Ramos (cell line): Measurements from ENCODE around the gene SEC11C.
"Not testable (repeated sequence)": the region's sequence is repeated elsewhere in the genome, so short reads cannot be mapped to it uniquely, and the experiment has no call there.

Experiments
- in situ Hi-C: fragments of 300-500 bp; cut with MboI; formaldehyde crosslinking; loops from one replicate; pipeline ENCODE4 v1.14.3; 2022; ENCODE audit warnings: low sequenced_read_pairs; ENCODE audit not compliant: unreplicated experiment

SEC11C gene

DNA sequence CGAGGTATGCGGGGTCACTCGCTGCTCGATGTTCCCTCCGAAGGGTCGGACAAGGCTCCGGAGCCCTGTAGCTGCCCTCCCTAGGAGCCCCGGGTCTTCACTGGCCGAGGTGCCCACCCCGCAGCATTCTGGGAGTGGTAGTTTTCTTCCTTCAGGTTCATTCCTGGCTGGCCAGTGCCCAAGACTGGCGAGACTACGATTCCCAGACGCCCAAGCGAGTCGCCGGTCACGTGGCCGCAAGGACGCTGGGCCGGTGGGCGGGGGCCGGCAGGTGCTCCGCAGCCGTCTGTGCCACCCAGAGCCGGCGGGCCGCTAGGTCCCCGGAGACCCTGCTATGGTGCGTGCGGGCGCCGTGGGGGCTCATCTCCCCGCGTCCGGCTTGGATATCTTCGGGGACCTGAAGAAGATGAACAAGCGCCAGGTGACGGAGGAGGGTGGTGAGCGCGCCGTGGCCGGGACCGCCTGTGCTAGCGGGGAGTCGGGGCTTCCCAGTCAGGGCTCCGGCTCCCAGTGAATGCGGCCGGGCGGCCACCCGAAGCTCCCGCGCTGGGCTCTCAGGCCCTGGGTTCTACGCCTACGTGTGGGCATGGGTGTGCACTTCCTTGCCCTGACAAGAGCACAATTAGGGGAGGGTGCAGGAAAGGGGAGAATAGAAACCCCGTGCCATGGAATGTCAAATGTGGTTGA, at the start of gene SEC11C:
SEC11C (plus strand) TSS at position 270 of the 687 bp plus-strand sequence; CDS start at position 335, 65 bp downstream.
- in situ Hi-C loops, result no loop called here

DNA sequence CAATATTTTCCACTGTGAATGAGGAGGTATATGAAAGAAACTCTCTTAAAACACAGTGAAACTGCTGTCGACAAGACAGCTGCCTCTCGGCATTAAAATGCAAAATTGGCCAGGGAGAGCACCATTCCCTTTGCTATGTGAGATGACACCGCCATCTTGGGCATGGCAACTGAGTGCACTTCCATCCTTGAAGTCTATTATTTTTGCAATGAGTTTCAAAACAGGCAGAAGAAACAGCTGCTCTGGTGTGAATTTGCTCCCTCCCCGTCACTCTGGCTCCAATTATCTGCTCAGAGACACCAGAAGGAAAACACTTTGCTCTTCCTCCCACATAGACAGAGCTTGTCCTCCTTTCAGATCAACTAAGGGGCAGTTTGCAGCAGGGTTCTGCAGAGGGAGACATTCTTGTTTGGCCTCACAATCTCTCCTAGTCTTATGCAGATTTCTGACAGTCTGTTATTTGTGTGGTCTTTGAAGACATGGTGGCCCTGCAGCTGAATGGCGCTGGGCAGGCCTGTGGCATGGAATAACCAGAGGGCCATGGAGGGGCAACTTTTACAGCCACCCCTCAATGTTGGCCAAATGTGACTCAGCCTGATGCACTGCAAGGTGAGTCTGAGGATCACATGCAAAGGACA, 48.6 kb upstream of the SEC11C start:
- in situ Hi-C loops, result no loop called here

DNA sequence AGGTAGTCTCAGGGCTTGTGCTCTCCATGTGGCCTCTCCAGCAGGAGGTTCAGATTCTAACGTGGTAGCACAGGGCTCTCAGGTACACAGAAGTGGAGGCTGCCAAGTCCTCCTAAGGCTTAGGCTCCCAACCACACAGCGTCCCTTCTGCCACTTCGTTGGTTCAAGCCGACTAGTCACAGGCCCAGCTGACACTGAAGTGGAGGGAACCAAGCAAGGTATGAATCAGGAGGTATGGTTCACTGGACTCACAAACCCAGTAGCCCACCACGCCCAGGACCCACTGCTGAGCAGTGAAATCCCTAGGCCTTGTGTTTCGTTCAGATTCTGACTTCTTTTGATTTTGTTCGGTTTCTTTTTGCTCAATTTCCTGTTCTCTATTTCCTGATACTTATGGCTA, 46.0 kb upstream of the SEC11C start:
- in situ Hi-C loops, result no loop called here

DNA sequence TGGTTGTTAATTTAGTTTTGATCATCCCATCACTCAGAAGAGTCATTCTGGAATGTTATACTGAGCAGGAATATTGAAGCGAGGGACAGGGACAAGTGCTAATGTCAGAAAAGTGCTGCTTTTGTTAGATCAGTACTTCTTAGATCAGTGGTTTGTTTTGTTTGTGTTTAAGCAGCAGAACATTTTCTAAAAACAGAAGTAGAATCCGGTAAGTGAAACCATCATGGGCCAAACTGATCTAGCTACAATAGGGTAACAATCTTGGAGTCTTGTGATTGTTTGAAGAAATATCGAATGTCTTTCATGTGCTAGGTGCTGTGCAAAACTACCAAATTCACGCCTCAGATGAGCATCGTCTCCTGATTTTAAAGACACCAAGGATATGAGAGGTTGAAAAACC, 45.1 kb upstream of the SEC11C start:
- in situ Hi-C loops, result no loop called here

DNA sequence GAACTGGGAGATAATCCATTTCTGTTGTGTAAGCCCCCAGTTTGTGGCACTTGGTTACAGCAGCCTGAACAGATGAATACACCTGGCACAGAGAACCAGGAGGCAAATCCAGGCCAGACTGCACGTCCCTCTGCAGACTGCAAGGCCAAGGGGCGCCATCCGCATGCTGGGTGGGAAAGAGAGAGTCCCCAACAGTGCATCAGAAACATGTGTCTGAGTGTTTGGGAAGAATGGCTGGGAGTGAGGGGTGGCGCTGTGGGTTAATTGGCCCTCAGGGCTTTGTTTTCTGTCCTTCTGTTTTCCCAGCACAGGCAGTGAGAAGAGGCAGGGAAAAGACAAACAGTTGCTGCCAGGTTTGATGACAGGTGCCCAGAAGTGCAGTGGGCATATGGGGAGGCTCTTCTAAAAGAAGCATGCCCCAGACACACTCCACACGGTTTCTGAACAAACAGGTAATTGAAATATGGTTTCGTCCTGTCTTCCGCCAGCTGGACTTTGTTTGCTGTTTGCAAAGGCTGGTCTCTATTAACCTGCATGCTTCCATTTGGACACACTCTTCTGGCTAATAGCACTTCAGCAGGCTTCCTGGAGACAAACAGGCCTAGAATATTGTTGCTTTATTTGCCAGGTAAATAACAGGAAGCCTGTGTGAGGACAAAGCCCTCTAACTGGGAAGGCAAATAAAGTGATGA, 43.4 kb upstream of the SEC11C start:
- in situ Hi-C loops, result no loop called here

DNA sequence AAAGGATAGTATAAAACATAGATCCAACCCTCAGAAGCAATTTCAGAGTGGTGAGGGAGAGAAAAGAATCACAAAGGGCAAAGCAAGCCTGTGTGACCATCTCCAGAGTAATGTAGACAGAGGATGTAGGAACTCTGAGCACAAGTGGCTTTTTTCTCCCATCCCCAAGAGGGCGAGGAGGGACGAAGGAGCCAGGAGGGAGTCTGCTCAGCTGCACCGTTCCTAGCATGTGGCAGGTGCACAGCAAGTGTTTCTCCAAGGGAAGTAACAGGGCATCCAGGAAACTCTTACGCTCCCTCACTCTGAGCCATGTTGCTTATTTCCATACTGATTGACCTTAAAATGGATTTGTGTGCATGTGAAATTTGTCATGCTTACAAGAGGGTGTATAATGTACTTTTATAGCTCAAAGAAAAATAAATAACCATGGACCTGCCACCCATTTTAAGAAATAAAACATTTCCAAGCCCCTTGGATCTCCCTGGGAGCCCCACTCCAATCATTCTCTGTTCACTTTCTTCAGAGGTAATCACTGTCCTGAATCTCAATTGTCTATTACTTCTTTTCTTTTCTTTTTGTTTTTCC, 37.8 kb upstream of the SEC11C start:
- in situ Hi-C loops, result no loop called here

DNA sequence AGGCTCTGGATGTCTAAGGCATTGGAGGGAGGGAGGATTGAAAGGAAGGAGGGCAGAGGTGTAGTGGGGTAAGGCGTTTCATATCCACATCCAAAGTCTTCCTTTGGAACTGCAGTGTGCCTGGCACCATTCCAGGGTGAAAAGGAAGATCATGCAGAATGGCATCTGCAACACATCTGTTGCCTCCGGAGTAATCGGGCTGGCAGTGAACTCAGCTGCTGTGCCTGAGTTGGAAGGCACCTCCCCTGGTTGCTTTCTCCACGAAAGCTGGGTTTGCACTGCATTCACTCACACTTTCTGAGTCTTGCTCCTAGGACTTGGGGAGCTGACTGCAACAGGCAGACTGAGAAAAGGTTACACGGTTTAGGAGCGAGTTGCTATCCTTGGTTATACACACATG, 30.3 kb upstream of the SEC11C start:
- in situ Hi-C loops, result no loop called here

DNA sequence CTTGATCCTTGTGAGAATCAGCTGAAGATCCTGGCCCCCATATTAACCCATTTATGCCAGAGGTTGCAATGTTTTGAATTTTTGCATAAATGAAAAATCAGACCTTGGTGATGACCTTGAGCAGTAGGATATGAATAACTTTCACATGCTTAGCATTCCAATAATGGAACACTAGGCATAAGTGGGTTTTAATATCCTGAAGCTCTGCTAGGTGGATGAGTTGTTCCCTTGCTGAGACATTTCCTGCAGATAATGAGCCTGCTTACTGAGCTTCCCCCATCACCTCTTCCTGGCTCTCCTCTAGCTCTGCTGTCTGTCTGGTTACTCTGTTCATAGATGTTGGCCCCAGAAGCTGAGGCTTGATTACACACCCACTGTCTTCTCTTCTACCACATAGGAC, 25.5 kb upstream of the SEC11C start:
- in situ Hi-C loops, result no loop called here

DNA sequence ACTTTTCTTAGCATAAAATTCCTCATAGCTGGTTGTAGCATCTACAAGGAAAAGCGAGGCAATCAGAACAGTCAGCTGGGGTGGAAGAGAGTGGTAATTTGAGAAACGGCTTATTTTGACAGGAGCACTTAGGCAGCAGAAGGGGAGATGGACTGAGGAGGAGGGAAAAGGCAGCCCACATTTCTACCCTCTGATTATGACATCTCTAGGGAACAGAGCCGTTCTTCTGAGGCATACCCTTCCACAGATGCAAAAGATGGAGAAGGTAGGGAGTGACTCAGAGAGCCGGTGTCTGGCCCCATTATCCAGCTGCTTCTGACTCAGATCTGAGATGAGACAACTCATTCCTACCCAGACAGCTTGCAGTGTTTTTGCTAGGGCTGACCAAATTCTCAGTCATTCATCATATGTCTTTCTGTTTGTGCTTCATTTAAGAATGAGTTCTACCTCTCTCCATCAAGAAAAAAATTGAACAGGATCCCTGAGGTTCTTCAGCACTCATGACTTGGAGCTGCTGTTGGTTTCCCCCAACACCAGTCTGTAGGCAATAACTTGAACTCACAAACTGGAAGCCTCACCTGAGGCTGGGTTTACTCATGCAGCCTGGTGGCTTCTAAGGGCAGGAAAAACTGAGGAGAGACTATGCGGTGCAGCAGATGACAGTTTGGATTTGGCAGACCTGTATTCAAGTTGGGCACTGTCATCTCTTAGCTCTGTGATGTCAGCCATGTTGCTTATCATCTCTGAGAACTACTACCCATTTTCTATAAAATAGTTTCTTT, 15.9 kb upstream of the SEC11C start:
- in situ Hi-C loops, result no loop called here

DNA sequence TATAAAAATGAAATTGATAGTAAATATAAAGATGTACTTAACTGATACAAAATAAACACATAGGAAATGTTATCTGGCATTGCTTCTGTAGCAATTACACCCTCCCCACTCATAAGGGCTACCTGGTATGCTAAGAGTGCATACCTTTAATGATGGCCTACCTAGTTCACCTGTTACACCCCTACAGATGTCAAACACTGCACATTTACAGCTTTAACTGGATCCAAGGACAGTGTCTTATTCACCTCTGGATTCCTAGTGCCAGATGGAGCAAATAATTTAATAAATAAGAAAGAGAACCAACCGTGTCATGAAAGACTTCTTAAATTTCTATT, 15.3 kb upstream of the SEC11C start:
- in situ Hi-C loops, result no loop called here

DNA sequence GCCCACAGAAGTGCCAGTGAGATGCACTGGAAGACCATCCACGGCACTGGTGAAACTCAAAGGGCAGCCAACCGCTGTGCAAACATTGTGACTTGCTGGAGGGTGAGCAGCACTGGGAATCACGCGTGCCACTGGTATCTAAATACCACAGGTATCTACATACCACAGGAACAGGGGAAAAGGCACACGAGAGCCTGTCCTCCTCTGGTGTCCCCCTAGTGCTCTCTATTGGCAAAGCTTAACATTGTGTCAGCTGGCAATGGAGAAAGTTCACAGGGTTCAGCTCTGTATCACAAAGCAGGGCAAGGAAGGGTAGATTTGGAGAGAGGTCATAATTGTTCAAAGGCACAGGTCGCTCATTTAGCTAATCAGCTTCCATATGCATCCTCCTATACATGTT, 12.6 kb upstream of the SEC11C start:
- in situ Hi-C loops, result no loop called here

DNA sequence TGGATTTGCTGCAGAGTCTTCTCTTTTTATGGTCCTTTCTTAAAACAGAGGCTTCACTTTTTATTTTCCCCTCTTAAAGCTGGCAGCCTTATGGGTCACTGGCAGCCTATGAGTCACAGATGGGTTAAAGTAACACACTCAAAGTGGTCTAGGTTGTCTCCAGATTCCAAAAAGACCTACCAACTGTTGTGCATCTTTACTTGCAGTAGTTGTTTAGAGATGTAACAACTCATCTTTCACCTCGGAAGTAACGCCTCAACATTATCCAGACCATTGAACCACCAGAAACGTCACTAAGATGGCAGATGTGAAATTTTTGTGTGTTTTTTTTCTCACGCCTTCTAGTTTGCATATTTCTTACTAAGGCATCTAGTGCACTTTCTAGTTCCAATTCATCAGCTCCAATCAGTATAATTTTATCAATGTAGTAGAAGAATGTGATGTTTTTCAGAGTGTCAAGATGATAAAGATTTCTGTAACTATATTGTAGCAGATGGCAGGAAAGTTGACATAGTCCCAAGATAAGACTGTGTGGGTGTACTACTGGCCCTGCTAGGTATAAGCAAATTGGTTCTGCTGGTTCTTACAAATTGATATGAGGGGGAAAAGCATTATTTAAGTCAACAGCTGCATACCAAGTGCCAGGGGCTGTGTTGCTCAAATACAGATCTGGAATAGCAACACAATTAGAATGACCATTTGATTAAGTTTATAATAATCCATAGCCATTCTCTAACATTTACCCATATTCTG, 9.6 kb upstream of the SEC11C start:
- in situ Hi-C loops, result no loop called here

DNA sequence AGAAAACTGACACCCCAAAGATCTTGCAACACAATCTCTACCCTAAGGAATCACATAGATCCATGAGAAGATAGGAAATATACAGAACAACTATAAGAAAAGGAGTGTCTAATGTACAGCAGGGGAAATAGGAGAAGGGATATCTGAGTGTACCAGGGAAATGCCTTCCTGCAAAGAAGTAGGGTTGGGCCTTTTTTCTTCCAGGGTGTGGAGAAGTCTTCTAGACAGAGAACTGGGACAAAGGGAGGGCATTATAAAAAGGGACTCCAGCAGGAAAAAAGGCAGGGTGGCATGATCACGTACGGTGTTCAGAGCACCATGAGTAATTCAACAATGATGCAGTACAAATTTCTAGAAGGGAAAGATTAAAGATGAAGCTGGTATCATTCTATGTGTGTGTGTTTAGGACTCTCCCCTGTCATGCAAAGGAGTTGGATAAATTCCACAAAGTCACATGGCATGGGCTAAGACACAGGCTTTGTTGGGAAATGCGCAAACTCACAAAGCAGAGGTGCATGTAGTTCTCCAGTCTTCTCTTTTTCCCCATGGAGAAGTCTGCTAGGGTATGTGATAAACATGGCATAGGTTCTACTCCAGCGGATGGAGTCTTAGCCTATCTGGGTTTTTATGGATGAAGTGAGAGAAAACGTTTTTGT, 6.7 kb upstream of the SEC11C start:
- in situ Hi-C loops, result no loop called here

DNA sequence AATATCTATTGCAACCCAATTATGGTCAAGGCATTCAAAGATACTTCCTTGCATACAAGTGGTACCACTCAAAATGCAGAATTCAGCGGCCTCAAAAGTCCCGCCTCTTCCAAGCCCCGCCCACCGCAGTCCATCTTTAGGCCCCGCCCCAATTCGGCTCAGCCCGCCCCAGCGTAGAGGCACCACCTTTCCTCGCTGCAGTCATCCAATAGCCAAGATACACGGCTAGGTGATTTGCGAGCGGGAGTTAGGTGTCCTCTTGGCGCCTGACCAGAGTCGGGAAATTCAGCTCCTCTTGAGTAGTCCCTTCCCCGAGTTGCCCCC, 431 bp upstream of the SEC11C start:
- in situ Hi-C loops, result no loop called here

DNA sequence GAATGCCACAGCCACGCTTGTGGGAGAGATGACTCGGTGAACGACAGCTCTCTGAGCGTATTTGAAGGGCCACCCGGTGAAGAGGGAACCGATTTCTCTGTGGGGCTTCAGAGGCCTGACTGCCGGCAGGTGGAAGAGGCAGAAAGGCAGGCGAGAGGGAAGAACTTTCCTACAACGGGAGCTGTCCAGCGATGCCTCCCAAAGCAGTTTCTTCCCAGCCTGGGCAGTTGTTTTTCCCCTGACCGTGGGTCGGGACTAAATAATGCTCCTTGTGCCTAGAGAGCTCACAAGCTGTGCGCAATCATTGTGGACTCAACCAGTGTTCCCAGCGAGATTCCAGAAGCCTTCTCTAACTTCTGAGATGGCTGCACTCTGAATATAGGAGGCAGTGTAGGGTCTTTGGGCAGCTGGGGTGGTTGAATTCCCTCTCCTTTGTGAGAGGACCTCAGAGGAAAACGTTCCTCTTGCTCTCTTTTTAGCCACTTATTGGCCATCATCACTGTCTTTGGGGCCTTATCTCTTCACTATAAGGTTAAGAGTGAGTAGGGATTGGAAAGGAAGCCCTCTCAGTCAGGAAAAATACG, 710 bp downstream of the SEC11C start:
- in situ Hi-C loops, result no loop called here

DNA sequence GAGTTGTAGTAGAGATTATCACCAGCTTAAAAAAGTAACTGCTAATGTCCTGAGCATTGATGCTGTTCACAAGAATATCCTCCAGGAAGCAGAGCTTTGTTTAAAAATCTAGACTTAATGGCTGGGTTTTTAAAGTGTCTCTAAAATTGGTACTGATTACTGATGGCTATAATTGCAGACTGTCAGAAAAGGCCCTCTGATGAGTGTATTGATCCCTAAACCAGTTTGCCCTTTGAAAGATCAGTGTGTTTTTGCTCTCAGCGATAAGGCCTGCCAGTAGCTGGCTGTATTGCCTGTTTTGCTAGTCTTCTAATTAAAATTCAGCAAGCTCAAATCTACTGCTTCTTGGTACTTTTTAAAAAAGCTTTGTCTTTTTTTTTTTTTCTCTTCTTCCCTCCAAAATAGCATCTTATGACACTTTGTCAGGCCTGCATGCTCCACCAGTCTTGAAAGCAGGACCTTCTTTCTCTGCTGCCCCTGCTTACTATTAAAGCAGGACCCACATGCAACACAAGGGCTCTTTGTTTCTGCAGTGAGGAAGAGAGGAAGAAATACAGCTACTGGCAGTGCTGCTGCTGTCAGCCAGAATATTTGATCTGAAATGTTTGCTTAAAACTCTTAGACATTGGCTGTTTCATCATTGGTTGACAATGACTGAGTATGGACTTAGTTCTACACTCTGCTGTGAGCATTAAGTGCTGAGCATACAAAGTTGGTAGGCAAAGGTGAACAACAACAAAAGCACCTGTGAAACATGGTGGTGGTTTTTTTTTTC, 1.8 kb downstream of the SEC11C start:
- in situ Hi-C loops, result no loop called here

DNA sequence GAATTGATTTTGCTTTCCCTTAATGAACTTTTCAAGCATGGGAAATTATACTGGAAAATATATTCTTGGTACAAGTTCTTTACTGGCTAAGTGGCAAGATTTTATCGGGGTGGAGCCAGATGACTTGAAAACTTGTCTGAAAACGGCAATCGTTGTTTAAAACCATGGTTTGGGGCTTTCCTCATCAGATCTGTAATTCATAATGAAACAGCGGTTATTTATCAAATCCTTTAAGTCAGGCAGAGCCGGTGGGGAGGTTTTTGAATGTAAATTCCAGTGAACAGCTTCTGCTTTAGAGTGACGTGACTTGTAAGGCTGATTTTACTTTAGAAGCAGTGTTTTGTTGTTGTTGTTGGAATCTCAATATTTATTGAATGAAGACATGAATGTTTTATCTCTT, 2.6 kb downstream of the SEC11C start:
- in situ Hi-C loops, result no loop called here

DNA sequence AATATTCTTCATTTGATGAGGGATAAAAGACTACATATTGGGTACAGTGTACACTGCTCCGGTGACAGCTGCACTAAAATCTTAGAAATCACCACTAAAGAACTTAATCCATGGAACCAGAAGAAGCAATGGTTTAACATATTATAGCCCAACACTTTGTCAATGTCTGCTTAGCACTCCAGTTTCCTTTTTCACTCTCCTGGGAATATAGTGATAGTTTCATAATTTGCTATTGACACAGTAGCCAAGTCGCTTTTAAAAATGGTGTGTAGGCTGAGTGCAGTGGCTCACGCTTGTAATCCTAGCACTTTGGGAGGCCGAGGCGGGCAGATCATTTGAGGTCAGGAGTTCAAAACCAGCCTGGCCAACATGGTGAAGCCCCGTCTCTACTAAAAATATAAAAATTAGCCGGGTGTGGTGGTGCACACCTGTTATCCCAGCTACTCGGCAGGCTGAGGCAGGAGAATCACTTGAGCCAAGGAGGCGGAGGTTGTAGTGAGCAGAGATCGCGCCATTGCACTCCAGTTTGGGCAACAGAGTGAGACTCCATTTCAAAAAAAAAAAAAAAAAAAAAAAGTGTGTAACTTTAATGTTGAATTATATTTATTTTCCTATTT, 3.2 kb downstream of the SEC11C start:
- in situ Hi-C loops, result not testable (repeated sequence)
